Mesothelial cell of epicardium (in vitro differentiated cells): ENCODE data around the gene HOXC9. TPM values are rescaled to one million over a fixed set of nuclear protein-coding genes. Genes with fewer than 3 reads are reported as not detected.

ENCODE experiments used
- DNase-seq, 2 experiments: peaks; one replicate each; pipeline ENCODE4 v3.0.0; 2021; ENCODE audit warnings: low spot score in 2 of 2; ENCODE audit not compliant: unreplicated experiment in 2 of 2
- H3K27ac Mint-ChIP-seq: 2 replicates; pipeline ENCODE4 v1.8.0; 2021; ENCODE audit warnings: mixed read lengths
- H3K27me3 Mint-ChIP-seq: 2 replicates; pipeline ENCODE4 v1.8.0; 2021; ENCODE audit warnings: low read depth, mixed read lengths
- H3K36me3 Mint-ChIP-seq: 2 replicates; pipeline ENCODE4 v1.8.0; 2021; ENCODE audit warnings: mixed read lengths
- H3K4me1 Mint-ChIP-seq: 2 replicates; pipeline ENCODE4 v1.8.0; 2021; ENCODE audit warnings: mixed read lengths
- H3K4me3 Mint-ChIP-seq: 2 replicates; pipeline ENCODE4 v1.8.0; 2021; ENCODE audit warnings: mild to moderate bottlenecking, moderate library complexity, mixed read lengths
- H3K9me3 Mint-ChIP-seq: 2 replicates; pipeline ENCODE4 v1.8.0; 2021; ENCODE audit warnings: mixed read lengths
- total RNA-seq: library from RNA; stranded (reverse); gene quantifications from 3 replicates; pipeline ENCODE4 v1.2.1, GENCODE V29; 2021
- TF ChIP-seq, protein P1 (sequence below): fragments of 200-600 bp; sonication (generic); IDR thresholded peaks from one replicate; pipeline ENCODE4 v1.5.0; 2021; ENCODE audit warnings: antibody characterized with exemption; ENCODE audit not compliant: unreplicated experiment

HOXC9 gene
- total RNA-seq, 1 donor from 2014 or later, result 2.0 TPM

GRCh38 chr12:53952871-53953734 lies 46.9 kb upstream of the HOXC9 start:
- TF ChIP-seq, protein P1, sequence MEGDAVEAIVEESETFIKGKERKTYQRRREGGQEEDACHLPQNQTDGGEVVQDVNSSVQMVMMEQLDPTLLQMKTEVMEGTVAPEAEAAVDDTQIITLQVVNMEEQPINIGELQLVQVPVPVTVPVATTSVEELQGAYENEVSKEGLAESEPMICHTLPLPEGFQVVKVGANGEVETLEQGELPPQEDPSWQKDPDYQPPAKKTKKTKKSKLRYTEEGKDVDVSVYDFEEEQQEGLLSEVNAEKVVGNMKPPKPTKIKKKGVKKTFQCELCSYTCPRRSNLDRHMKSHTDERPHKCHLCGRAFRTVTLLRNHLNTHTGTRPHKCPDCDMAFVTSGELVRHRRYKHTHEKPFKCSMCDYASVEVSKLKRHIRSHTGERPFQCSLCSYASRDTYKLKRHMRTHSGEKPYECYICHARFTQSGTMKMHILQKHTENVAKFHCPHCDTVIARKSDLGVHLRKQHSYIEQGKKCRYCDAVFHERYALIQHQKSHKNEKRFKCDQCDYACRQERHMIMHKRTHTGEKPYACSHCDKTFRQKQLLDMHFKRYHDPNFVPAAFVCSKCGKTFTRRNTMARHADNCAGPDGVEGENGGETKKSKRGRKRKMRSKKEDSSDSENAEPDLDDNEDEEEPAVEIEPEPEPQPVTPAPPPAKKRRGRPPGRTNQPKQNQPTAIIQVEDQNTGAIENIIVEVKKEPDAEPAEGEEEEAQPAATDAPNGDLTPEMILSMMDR, result no peak
- no peak overlapping the region for H3K27ac Mint-ChIP-seq
- peaks cover 98% of the 10 kb centered on the region for H3K27me3 Mint-ChIP-seq
- no peaks in the 10 kb centered on the region for H3K9me3 Mint-ChIP-seq
- peaks cover 14% of the 10 kb centered on the region for H3K4me1 Mint-ChIP-seq
- no peaks in the 10 kb centered on the region for H3K36me3 Mint-ChIP-seq
- peak in 1 of 2 experiments; percentile 71 for DNase-seq
- no peak overlapping the region for H3K4me3 Mint-ChIP-seq

DNA sequence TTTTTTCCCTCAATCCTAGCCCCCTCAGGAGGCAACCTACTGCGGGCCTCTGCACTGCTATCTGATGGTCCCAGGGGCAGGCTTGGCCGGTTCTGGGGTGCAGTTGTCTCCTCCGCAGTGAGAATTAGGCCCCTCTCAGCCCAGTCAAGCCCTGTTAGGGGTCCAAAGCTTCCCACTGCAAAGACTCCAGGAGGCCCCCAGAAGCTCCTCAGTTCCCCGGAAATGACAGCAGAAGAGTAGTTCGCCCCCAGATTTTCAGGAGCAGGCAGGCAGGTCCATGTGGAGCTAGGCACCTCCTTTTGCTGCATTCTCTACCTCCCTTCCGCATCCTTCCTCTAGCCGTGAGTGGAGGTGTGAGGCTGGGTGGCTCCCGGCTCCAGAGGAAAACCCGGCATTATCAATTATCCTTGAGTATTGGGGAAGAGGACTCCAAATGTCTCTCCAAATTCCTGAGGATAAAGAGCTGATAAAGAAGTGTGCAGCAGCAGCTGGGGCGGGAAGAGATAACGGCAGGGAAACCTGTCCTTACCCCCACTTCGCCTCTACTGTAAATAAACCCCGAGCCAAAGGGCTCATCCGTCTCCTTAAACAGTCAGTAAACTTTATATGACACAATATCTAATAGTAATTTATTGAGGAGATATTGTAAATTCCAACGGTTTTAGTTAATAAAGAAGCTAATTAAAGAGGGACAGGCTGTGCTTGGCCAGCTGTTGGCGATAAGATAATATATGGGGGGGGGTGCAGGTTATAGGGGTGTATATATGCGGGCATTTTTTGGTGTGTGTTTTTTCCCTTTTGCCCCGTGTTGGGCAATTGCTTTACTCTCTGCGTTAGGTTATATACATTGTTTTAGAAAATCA lies 45.9 kb upstream of the HOXC9 start:
- no peak for DNase-seq
- H3K4me3 Mint-ChIP-seq, result no peak overlapping the region
- H3K36me3 Mint-ChIP-seq, result no peaks in the 10 kb centered on the region
- no peaks in the 10 kb centered on the region for H3K9me3 Mint-ChIP-seq
- H3K27ac Mint-ChIP-seq, result no peak overlapping the region
- TF ChIP-seq, protein P1, result no peak
- peaks cover 14% of the 10 kb centered on the region for H3K4me1 Mint-ChIP-seq
- H3K27me3 Mint-ChIP-seq, result peaks cover 98% of the 10 kb centered on the region

GRCh38 chr12:53954694-53955035 lies 45.3 kb upstream of the HOXC9 start, which contains the start of gene HOXC12:
Gene HOXC12, plus strand, starts transcription at chr12:53954903. Its CDS starts 27 bp downstream, at chr12:53954930.
- Mint-ChIP-seq H3K9me3 (no peaks in the 10 kb centered on the region), H3K27me3 (peaks cover 98% of the 10 kb centered on the region), H3K27ac (no peak within 1 kb of the TSS), H3K36me3 (no peaks in the 10 kb centered on the region), H3K4me3 (no peak within 1 kb of the TSS), H3K4me1 (peaks cover 14% of the 10 kb centered on the region)
- TF ChIP-seq, protein P1, result no peak
- no peak for DNase-seq

GRCh38 chr12:53955036-53955775 lies 44.8 kb upstream of the HOXC9 start:
- no peak overlapping the region for H3K27ac Mint-ChIP-seq
- no peaks in the 10 kb centered on the region for H3K9me3 Mint-ChIP-seq
- H3K36me3 Mint-ChIP-seq, result no peaks in the 10 kb centered on the region
- no peak overlapping the region for H3K4me3 Mint-ChIP-seq
- peaks cover 14% of the 10 kb centered on the region for H3K4me1 Mint-ChIP-seq
- peaks cover 98% of the 10 kb centered on the region for H3K27me3 Mint-ChIP-seq
- no peak for DNase-seq
- TF ChIP-seq, protein P1, result no peak

DNA sequence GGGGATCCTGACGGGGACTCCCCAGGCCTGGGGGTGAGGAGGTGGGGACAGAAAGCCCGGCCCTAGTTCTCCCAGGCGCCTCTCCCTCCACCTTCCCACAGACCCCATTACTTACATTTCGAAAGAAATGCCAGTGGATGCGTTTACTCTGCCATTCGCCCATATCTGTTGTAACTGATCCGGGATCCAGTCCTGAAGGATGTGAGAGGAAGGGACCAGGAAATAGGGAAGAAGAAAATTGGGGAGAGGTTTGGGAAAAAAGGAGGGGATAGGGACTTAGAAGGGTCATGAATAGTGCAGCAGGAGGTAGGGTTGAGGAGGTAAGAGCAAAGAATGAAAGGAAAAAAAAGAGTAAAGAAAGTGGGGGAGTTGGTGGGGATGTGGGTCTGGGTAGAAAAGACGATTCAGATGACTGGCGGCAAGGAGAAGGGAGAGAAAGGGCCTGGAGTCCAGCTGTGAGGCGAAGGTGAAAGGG lies 44.1 kb upstream of the HOXC9 start:
- H3K27ac Mint-ChIP-seq, result no peak overlapping the region
- peaks cover 14% of the 10 kb centered on the region for H3K4me1 Mint-ChIP-seq
- H3K4me3 Mint-ChIP-seq, result no peak overlapping the region
- H3K27me3 Mint-ChIP-seq, result peaks cover 98% of the 10 kb centered on the region
- no peaks in the 10 kb centered on the region for H3K9me3 Mint-ChIP-seq
- TF ChIP-seq, protein P1, result no peak
- no peaks in the 10 kb centered on the region for H3K36me3 Mint-ChIP-seq
- no peak for DNase-seq
